DMS53 (cell line): Measurements from ENCODE around the gene CTXN3.
"Not testable (repeated sequence)": the region's sequence is repeated elsewhere in the genome, so short reads cannot be mapped to it uniquely, and the experiment has no call there.

ENCODE experiments used
- DNase-seq: peaks from one replicate; lab custom pipeline; 2025; lab: John Stamatoyannopoulos, UW

CTXN3 gene

GRCh38 chr5:127652952-127653611 lies 4.2 kb downstream of the CTXN3 start:
- no peak for DNase-seq

DNA sequence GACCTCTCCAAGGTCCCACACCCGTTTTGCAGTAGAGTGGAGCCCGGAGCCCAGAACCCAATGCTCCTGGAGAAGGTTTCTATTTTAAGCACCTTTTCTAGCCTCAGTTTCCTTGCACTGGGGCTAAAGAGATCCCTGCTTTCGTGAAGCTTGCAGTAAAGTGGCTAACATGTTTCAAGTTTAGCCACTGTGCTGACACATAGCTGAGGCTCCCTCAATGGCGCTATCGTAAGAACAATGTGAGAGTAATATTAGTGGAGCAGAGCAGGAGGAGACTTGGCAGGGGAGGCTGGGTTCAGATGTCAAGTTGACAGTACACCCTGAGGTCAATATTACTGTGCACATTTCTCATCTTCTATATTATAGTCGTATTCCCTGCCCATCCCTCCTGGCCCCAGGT lies 7.9 kb downstream of the CTXN3 start:
- DNase-seq = no peak

GRCh38 chr5:127660047-127660733 lies 11.3 kb downstream of the CTXN3 start:
- peak; percentile 5 for DNase-seq

- DNase-seq = no peak
Observed at GRCh38 chr5:127664093-127664492, 15.2 kb downstream of the CTXN3 start.

DNA sequence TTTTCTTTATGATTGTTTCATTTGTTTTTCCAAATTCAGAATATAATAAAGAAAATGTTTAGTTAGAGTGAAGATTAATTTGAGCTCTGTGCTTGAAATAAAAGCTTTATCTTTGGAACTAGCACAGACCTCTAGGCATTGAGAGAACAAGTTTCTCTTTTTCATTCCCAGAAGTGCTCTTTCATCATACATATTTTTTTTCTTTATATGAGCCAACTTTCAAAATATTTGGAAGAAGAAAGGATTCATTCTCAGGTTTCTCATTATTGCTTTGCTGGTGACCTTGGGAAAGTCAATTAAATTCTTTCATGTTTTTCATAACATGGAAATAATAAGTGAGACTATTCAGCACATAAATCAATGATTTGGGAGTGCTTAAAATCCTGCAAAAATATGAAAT lies 16.8 kb downstream of the CTXN3 start:
- DNase-seq = no peak

GRCh38 chr5:127666043-127666716 lies 17.3 kb downstream of the CTXN3 start:
- no peak for DNase-seq

- DNase-seq = no peak
Observed at GRCh38 chr5:127667926-127668325, 19.0 kb downstream of the CTXN3 start.

DNA sequence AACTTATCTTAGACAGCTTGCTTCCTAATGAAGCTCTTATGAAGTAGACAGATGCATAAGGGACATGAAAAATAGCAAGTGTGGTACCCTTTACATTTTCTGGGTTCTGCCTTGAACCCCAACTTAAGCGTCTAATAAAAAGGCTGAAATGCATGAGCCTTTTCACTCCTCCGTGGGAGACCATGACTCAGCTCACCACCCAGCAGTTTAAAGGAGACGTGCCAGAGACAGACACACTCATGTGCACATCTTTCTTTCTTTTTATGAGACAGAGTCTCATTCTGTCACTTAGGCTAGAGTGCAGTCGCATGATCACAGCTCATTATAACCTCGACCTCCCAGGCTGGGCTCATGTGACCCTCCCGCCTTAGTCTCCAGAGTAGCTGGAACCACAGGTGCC lies 22.3 kb downstream of the CTXN3 start:
- DNase-seq = no peak

DNA sequence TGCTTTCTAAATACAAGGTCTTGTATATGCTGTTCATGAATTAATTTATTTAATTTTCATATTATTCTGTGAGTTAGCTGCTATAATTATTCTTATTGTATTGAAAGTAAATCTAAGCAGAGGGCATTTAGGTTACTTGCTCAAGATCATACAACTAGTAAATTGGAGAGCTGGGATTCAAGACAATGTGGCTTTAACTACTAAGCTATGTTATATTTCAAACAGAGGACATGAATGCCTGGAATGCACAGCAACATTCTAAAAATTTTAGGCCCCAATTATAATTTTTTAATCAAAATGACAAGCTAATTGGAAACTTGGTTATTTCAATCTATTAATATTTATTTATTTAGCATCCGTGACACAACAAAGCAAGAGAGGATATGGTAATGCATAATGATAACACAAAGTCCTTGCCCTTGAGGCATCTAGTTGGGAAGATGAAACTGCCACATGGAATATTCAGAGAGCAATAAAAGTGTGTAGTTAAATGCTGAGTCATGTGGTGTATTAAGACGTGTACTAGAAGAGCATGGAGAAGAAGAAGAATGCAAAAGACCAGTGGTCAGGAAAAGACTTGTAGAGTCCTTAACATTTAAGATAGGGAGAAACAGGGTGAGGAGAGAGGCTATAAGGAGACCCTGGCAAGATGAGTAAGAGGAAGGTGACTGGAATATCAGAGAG lies 24.4 kb downstream of the CTXN3 start:
- DNase-seq = no peak

- DNase-seq = not testable (repeated sequence)
Observed at GRCh38 chr5:127676951-127677350, 28.1 kb downstream of the CTXN3 start.

- peak; percentile 9 for DNase-seq
Observed at GRCh38 chr5:127679691-127680330, 30.9 kb downstream of the CTXN3 start.

GRCh38 chr5:127680595-127680994 lies 31.7 kb downstream of the CTXN3 start:
- DNase-seq = no peak

GRCh38 chr5:127683008-127683407 lies 34.1 kb downstream of the CTXN3 start:
- DNase-seq = no peak

DNA sequence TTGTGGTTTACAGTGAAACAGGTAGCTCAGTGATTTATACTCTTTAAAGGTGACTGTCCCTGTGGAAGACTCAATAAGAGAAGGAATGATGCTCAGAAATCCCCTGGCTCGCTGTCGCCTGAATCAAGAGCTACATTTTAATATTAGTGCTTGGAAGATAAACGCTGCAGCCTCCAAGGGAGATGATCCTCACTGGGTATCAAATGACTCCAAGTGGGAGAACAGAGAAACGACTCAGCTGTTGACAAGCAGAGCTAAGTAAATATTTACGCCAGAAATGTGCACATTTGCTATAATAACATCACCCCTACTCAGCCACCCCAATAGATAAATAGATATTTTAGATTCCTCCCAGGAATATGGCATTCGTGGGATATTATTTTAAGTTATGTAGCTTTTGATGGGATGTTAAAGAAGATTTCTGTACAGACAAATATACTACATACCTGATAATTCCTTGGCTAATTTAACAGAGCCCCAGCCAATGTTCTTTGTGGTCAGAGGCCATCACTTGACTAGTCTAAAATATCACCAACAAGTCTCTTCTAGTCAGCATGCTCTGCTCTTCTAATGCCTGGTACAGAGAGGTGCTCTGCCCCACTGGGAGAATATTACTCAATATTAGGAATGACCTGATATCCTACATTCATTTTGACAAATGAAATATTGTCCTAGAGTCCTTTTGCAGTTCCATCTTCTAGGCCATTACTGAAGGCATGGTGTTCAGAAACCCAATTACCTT lies 36.0 kb downstream of the CTXN3 start:
- peak; percentile 84 for DNase-seq

- DNase-seq = no peak
Observed at GRCh38 chr5:127685662-127686061, 36.8 kb downstream of the CTXN3 start.

GRCh38 chr5:127686424-127686823 lies 37.5 kb downstream of the CTXN3 start:
- DNase-seq = no peak

- no peak for DNase-seq
Observed at GRCh38 chr5:127694518-127695171, 45.8 kb downstream of the CTXN3 start.

GRCh38 chr5:127695346-127695745 lies 46.5 kb downstream of the CTXN3 start:
- DNase-seq = no peak

GRCh38 chr5:127696683-127697082 lies 47.8 kb downstream of the CTXN3 start:
- DNase-seq = no peak

GRCh38 chr5:127697894-127698600 lies 49.2 kb downstream of the CTXN3 start:
- DNase-seq = peak; percentile 91
